Bone marrow (tissue), 2 donors: ENCODE results near the gene ERICH3.
"Not testable (repeated sequence)": the region's sequence is repeated elsewhere in the genome, so short reads cannot be mapped to it uniquely, and the experiment has no call there.

Source experiments
- DNase-seq, 2 donors: peaks; one replicate each; lab custom pipeline; 2025; lab: John Stamatoyannopoulos, UW

Gene ERICH3

GRCh38 chr1:74681001-74681400 is 7.4 kb upstream of the ERICH3 start:
- no peak for DNase-seq

GRCh38 chr1:74679811-74680210 is 6.2 kb upstream of the ERICH3 start:
- DNase-seq = no peak

GRCh38 chr1:74677926-74678325 is 4.3 kb upstream of the ERICH3 start:
- no peak for DNase-seq

- DNase-seq = no peak
Observed at GRCh38 chr1:74674278-74675048, 871 bp upstream of the ERICH3 start.

- DNase-seq = not testable (repeated sequence)
Observed at GRCh38 chr1:74670866-74671265, 2.7 kb downstream of the ERICH3 start.

- no peak for DNase-seq
Observed at GRCh38 chr1:74654708-74655107, 18.9 kb downstream of the ERICH3 start.

- no peak for DNase-seq
Observed at GRCh38 chr1:74652711-74653139, 20.9 kb downstream of the ERICH3 start.

GRCh38 chr1:74650561-74650960 is 23.0 kb downstream of the ERICH3 start:
- DNase-seq = no peak

GRCh38 chr1:74641876-74642275 is 31.7 kb downstream of the ERICH3 start:
- DNase-seq = no peak

- no peak for DNase-seq
Observed at GRCh38 chr1:74641161-74641560, 32.4 kb downstream of the ERICH3 start.

- no peak for DNase-seq
Observed at GRCh38 chr1:74637296-74637695, 36.3 kb downstream of the ERICH3 start.

- no peak for DNase-seq
Observed at GRCh38 chr1:74629283-74629682, 44.3 kb downstream of the ERICH3 start.

- DNase-seq = no peak
Observed at GRCh38 chr1:74623716-74624115, 49.9 kb downstream of the ERICH3 start.

- no peak for DNase-seq
Observed at GRCh38 chr1:74620242-74620641, 53.4 kb downstream of the ERICH3 start.

- DNase-seq = no peak
Observed at GRCh38 chr1:74618974-74619373, 54.6 kb downstream of the ERICH3 start.

GRCh38 chr1:74613894-74614293 is 59.7 kb downstream of the ERICH3 start:
- DNase-seq = no peak

GRCh38 chr1:74611887-74612286 is 61.7 kb downstream of the ERICH3 start:
- no peak for DNase-seq

GRCh38 chr1:74610961-74611360 is 62.6 kb downstream of the ERICH3 start:
- DNase-seq = no peak

- DNase-seq = no peak
Observed at GRCh38 chr1:74609810-74610371, 63.7 kb downstream of the ERICH3 start.

GRCh38 chr1:74596717-74597116 is 76.9 kb downstream of the ERICH3 start:
- no peak for DNase-seq

GRCh38 chr1:74593887-74594866 is 79.4 kb downstream of the ERICH3 start:
- DNase-seq = no peak

GRCh38 chr1:74592580-74593355 is 80.8 kb downstream of the ERICH3 start:
- no peak for DNase-seq
